Measurements from ENCODE around the gene TCF7. TPM values are rescaled to one million over a fixed set of nuclear protein-coding genes. Genes with fewer than 3 reads are reported as not detected.

Gene TCF7
- total RNA-seq, 1 donor from 2014 or later = 11.7 TPM

DNA sequence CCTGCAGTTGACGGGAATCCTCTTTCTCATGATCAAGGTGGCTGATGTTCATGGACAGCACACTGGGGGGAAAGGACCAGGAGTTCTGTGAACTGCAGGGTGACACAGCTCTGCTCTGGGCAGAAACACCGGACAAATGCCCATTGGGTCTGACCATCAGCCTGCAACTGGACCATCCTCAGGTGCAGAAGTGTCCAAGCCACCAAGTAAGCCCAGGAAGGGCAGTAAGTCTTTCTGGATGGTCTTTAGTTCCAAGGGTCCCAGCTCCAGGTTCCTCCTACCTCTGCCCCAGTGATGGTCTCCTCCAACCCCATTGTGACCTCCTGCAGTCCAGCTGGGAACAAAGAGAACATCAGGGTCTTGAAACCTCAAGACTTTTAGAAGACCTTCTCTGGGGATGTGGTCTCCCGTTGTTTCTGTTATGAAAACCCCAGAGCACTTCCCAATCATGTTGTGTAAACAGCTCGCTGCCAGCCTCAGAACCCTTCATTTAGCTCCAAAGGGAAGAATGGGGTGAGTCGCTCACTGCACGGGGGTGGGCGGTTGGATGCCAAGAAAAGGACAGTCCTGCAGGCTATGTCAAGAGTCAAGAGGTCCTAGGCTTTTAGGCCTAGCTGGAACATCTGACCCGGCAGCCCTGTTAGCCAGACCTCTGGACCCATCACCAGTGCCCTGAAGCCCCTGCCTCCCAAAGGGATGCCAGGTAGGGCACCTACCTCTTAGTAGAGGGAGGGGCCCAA, 41.8 kb upstream of the TCF7 start:
- H3K4me3 Mint-ChIP-seq = no peak overlapping the region
- H3K36me3 Mint-ChIP-seq = peaks cover 5% of the 10 kb centered on the region
- no peak for DNase-seq (ENCODE audit: extremely low spot score, unreplicated experiment)
- H3K9me3 Mint-ChIP-seq = no peaks in the 10 kb centered on the region
- H3K4me1 Mint-ChIP-seq (ENCODE audit: unreplicated experiment) = peaks cover 17% of the 10 kb centered on the region
- TF ChIP-seq, protein P1, sequence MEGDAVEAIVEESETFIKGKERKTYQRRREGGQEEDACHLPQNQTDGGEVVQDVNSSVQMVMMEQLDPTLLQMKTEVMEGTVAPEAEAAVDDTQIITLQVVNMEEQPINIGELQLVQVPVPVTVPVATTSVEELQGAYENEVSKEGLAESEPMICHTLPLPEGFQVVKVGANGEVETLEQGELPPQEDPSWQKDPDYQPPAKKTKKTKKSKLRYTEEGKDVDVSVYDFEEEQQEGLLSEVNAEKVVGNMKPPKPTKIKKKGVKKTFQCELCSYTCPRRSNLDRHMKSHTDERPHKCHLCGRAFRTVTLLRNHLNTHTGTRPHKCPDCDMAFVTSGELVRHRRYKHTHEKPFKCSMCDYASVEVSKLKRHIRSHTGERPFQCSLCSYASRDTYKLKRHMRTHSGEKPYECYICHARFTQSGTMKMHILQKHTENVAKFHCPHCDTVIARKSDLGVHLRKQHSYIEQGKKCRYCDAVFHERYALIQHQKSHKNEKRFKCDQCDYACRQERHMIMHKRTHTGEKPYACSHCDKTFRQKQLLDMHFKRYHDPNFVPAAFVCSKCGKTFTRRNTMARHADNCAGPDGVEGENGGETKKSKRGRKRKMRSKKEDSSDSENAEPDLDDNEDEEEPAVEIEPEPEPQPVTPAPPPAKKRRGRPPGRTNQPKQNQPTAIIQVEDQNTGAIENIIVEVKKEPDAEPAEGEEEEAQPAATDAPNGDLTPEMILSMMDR (conservative IDR thresholded peaks at IDR 0.05) = no peak
- H3K27me3 Mint-ChIP-seq = peaks cover 6% of the 10 kb centered on the region
- no peak overlapping the region for H3K27ac Mint-ChIP-seq

DNA sequence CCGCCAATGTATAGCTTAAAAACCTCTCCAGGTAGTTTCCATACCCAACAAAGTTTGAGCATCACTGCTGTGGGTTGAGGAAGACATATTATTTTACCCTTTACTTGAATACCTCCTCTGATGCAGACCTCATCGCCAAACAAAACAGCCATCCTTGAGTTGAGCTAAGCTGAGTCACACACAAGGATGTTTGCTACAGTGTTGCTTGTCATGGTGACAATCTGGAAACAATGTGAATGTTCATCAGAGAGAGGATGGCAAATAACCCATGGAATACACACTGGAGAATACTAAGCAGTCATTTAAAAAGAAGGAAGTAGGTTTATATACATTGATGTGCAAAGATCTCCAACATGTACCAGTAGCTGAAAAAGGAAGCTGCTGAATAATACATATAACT, 41.1 kb upstream of the TCF7 start:
- H3K36me3 Mint-ChIP-seq = peaks cover 5% of the 10 kb centered on the region
- peaks cover 6% of the 10 kb centered on the region for H3K27me3 Mint-ChIP-seq

DNA sequence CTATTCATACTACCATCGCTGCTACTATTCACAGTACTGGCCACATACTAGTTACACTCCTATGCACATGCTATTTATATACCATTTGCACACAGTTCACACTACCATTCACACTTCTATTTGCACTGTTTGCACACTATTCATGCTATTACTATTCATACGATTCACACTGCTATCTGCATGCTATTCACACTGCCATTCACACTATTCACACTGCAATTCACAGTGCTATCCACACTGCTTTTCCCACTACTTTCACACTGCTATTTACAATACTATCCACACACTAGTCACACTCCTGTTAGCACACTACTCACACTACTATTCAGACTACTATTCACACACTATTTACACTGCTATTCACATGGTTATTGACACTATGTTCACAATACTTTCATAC, 39.4 kb upstream of the TCF7 start:
- Mint-ChIP-seq H3K9me3 (no peaks in the 10 kb centered on the region), H3K4me3 (no peak overlapping the region), H3K27ac (no peak overlapping the region), H3K36me3 (peaks cover 5% of the 10 kb centered on the region), H3K27me3 (peaks cover 6% of the 10 kb centered on the region), H3K4me1 (ENCODE audit: unreplicated experiment) (peaks cover 7% of the 10 kb centered on the region)
- DNase-seq (ENCODE audit: extremely low spot score, unreplicated experiment) = no peak
- TF ChIP-seq, protein P1 (conservative IDR thresholded peaks at IDR 0.05) = no peak

More for the DNA sequence above, 41.1 kb upstream of the TCF7 start:
- Mint-ChIP-seq H3K27ac (no peak overlapping the region), H3K9me3 (no peaks in the 10 kb centered on the region), H3K4me3 (no peak overlapping the region), H3K4me1 (ENCODE audit: unreplicated experiment) (peaks cover 15% of the 10 kb centered on the region)
- TF ChIP-seq, protein P1 (conservative IDR thresholded peaks at IDR 0.05) = no peak
- no peak for DNase-seq (ENCODE audit: extremely low spot score, unreplicated experiment)

DNA sequence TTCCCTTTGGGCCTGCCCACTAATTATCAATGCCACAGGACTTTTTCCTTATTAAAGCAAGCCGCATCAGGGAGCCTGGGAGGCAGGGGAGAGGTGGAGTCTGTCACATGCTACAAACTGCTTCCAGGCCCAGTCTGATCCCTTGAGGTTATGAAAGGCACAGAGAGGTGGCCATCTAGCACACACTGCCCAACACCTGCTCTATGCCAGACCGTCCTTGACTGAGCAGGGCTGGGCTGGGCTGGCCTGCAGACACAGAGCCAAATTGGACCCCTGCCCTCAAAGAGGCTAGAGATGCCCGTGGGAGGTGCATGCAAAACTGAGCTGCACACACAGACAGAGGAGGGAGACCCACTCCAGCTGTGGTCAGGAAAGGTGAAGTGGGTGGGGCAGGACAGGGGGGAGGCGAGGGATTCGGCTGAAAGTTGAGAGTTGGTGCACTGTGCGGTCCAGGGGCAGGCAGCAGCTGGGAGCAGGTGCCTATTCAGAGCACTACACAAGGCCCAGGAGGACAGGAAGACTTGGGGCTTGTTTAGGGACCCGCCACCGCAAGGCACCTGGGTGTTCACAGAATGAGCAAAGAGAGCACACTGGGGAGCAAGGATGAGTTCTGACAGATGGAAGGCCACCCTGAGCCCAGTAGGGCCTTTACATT, 36.4 kb upstream of the TCF7 start:
- Mint-ChIP-seq H3K27ac (no peak overlapping the region), H3K36me3 (peaks cover 5% of the 10 kb centered on the region), H3K4me3 (no peak overlapping the region), H3K27me3 (peaks cover 3% of the 10 kb centered on the region), H3K4me1 (ENCODE audit: unreplicated experiment) (no peaks in the 10 kb centered on the region), H3K9me3 (no peaks in the 10 kb centered on the region)
- no peak for DNase-seq (ENCODE audit: extremely low spot score, unreplicated experiment)
- TF ChIP-seq, protein P1 (conservative IDR thresholded peaks at IDR 0.05) = no peak

DNA sequence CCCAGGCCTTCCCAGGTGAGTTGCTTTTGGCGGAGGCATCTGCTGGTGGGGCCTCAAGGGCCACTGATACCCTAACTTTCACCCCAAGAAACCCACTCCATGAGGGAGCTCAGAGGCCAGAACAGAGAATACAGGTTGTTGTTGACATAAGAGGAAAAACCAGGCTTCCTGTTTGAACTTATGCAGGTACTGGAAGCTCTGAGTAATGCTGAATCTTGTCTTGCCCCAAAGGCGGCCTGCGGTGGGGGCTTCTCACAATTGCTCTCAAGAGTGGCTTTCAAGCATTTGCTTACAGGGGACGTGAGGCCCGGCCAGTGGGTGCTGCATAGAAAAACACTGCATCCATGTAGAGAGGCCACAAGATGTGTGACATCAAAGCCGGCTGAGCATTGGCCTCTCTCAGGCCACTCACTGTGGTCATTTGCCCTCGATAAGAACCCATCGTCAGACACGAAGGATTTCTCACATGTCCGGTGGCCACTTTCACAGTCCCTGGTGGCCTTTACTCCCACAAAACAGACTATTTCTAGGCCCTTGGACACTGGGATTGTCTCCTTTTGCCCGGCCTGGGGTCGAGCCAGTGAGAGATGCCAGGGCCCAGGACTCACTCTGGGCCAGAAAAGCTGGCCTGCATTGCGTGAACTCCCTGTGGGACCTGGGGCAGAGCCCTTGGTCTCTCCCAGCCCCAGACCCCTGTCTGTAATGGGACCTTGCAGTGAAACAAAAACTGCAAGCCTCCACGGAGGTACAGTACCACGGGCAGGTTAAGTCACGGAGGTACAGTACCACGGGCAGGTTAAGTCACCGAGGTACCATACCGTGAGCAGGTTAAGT, 34.5 kb upstream of the TCF7 start:
- Mint-ChIP-seq H3K27me3 (peaks cover 3% of the 10 kb centered on the region), H3K4me3 (no peak overlapping the region), H3K4me1 (ENCODE audit: unreplicated experiment) (no peaks in the 10 kb centered on the region), H3K9me3 (no peaks in the 10 kb centered on the region), H3K36me3 (peaks cover 5% of the 10 kb centered on the region), H3K27ac (no peak overlapping the region)
- TF ChIP-seq, protein P1 (conservative IDR thresholded peaks at IDR 0.05) = no peak
- DNase-seq (ENCODE audit: extremely low spot score, unreplicated experiment) = no peak
